OCI-LY1 (cell line): Measurements from ENCODE around the gene IQSEC1.

ENCODE experiments used
- H2AFZ ChIP-seq: fragments of 200-600 bp; sonication (generic), shearing (Covaris generic); 2 replicates; pipeline ENCODE4 v1.6.0; 2014; ENCODE audit warnings: antibody characterized with exemption, mild to moderate bottlenecking, low read length
- H3F3A ChIP-seq: fragments of 200-600 bp; sonication (generic), shearing (Covaris generic); 2 replicates; pipeline ENCODE4 v1.6.0; 2014; ENCODE audit warnings: mild to moderate bottlenecking, antibody characterized with exemption, low read length, moderate library complexity; ENCODE audit not compliant: insufficient read depth
- H3K27ac ChIP-seq: fragments of 200-600 bp; sonication (generic); 2 replicates; pipeline ENCODE4 v1.5.1; 2014; ENCODE audit warnings: low read length, mixed run types, mild to moderate bottlenecking, low read depth; ENCODE audit not compliant: poor library complexity, severe bottlenecking
- H3K27me3 ChIP-seq: fragments of 200-600 bp; sonication (generic); 2 replicates; pipeline ENCODE4 v1.6.0; 2014; ENCODE audit warnings: antibody characterized with exemption, mild to moderate bottlenecking, low read length, moderate library complexity; ENCODE audit not compliant: insufficient read depth
- H3K36me3 ChIP-seq: fragments of 200-600 bp; sonication (generic); 2 replicates; pipeline ENCODE4 v1.6.1; 2014; ENCODE audit warnings: mild to moderate bottlenecking, antibody characterized with exemption, low read length, moderate library complexity, mixed read lengths; ENCODE audit not compliant: insufficient read depth
- H3K4me1 ChIP-seq: fragments of 200-600 bp; sonication (generic); 2 replicates; pipeline ENCODE4 v1.5.1; 2014; ENCODE audit warnings: mild to moderate bottlenecking, low read length, moderate library complexity; ENCODE audit not compliant: insufficient read depth, severe bottlenecking
- H3K4me2 ChIP-seq: fragments of 200-600 bp; sonication (generic), shearing (Covaris generic); 2 replicates; pipeline ENCODE4 v1.6.1; 2014; ENCODE audit warnings: low read length
- H3K4me3 ChIP-seq: fragments of 200-600 bp; sonication (generic); 2 replicates; pipeline ENCODE4 v1.5.1; 2014; ENCODE audit warnings: low read length, low read depth, mild to moderate bottlenecking, mixed read lengths; ENCODE audit not compliant: poor library complexity, severe bottlenecking
- H3K79me2 ChIP-seq: fragments of 200-600 bp; shearing (Covaris generic); 2 replicates; pipeline ENCODE4 v1.6.1; 2016; ENCODE audit warnings: mixed run types, low read length, mixed read lengths; ENCODE audit not compliant: insufficient read depth
- H3K9ac ChIP-seq: fragments of 200-600 bp; sonication (generic), shearing (Covaris generic); 2 replicates; pipeline ENCODE4 v1.6.1; 2014; ENCODE audit warnings: mild to moderate bottlenecking, low read length, mixed read lengths
- H3K9me2 ChIP-seq: fragments of 200-600 bp; sonication (generic), shearing (Covaris generic); 2 replicates; pipeline ENCODE4 v1.6.1; 2014; ENCODE audit warnings: low read depth, mild to moderate bottlenecking, low read length, mixed read lengths
- H3K9me3 ChIP-seq: fragments of 200-600 bp; shearing (Covaris generic); 2 replicates; pipeline ENCODE4 v1.6.1; 2014; ENCODE audit warnings: low read length, mixed read lengths
- H4K20me1 ChIP-seq: fragments of 200-600 bp; sonication (generic), shearing (Covaris generic); 2 replicates; pipeline ENCODE4 v1.6.0; 2016; ENCODE audit warnings: mild to moderate bottlenecking, low read length; ENCODE audit not compliant: insufficient read depth
- EZH2 ChIP-seq: fragments of 200-600 bp; sonication (generic), shearing (Covaris generic); IDR thresholded peaks from 2 replicates; pipeline ENCODE4 v1.8.0; 2017; ENCODE audit warnings: borderline replicate concordance, mixed run types, mild to moderate bottlenecking, antibody characterized with exemption, low read length, moderate library complexity, mixed read lengths
- TF ChIP-seq, protein P1 (sequence below): fragments of 200-600 bp; sonication (generic), shearing (Covaris generic); IDR thresholded peaks from 2 replicates; pipeline ENCODE4 v1.5.1; 2017; ENCODE audit warnings: mild to moderate bottlenecking, antibody characterized with exemption, low read length, moderate library complexity, mixed read lengths

Gene IQSEC1

DNA sequence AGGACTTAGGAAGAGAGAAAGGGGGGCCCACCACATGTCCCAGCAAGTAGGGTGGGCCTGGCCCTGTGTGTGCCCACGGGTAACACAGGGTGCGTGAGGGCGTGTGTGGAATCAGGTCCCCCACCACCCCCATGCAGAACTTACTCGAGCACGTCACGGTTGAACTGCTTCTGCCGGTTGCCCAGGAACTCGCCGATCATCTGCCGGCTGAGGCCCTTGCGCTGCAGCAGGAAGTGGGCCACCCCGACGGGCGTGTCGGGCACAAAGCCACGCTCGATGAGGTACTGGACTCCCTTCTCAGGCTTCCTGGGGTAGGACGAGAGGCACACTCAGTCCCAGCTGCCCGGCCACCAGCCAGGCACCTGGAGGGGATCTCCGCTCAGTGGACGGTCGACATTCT is 148.8 kb downstream of the IQSEC1 start:
- Histone ChIP-seq H3K4me1 (no peaks in the 10 kb centered on the region), H3K4me3 (no peak overlapping the region), H4K20me1 (no peaks in the 10 kb centered on the region), H2AFZ (no peak overlapping the region), H3K9ac (no peak overlapping the region), H3F3A (no peaks in the 10 kb centered on the region), H3K27me3 (peaks cover 3% of the 10 kb centered on the region; the same call in 1 of the 2 replicates), H3K27ac (no peak overlapping the region), H3K4me2 (no peak overlapping the region), H3K36me3 (no peaks in the 10 kb centered on the region), H3K9me3 (no peaks in the 10 kb centered on the region), H3K9me2 (no peaks in the 10 kb centered on the region), H3K79me2 (no peaks in the 10 kb centered on the region)
- TF ChIP-seq, protein P1, sequence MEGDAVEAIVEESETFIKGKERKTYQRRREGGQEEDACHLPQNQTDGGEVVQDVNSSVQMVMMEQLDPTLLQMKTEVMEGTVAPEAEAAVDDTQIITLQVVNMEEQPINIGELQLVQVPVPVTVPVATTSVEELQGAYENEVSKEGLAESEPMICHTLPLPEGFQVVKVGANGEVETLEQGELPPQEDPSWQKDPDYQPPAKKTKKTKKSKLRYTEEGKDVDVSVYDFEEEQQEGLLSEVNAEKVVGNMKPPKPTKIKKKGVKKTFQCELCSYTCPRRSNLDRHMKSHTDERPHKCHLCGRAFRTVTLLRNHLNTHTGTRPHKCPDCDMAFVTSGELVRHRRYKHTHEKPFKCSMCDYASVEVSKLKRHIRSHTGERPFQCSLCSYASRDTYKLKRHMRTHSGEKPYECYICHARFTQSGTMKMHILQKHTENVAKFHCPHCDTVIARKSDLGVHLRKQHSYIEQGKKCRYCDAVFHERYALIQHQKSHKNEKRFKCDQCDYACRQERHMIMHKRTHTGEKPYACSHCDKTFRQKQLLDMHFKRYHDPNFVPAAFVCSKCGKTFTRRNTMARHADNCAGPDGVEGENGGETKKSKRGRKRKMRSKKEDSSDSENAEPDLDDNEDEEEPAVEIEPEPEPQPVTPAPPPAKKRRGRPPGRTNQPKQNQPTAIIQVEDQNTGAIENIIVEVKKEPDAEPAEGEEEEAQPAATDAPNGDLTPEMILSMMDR, result no peak
- no peak for TF ChIP-seq EZH2

- Histone ChIP-seq H3K36me3 (no peaks in the 10 kb centered on the region), H3K9me2 (no peaks in the 10 kb centered on the region), H3K27ac (no peak overlapping the region), H3K9me3 (no peaks in the 10 kb centered on the region), H3K9ac (no peak overlapping the region), H3K79me2 (no peaks in the 10 kb centered on the region), H3K27me3 (peaks cover 3% of the 10 kb centered on the region; the same call in 1 of the 2 replicates), H3K4me2 (no peak overlapping the region), H3F3A (no peaks in the 10 kb centered on the region), H3K4me1 (no peaks in the 10 kb centered on the region), H3K4me3 (no peak overlapping the region), H4K20me1 (no peaks in the 10 kb centered on the region), H2AFZ (no peak overlapping the region)
- no peak for TF ChIP-seq EZH2
- TF ChIP-seq, protein P1, result no peak
These were observed 150.3 kb downstream of the IQSEC1 start for GRCh38 chr3:12922881-12923431.

DNA sequence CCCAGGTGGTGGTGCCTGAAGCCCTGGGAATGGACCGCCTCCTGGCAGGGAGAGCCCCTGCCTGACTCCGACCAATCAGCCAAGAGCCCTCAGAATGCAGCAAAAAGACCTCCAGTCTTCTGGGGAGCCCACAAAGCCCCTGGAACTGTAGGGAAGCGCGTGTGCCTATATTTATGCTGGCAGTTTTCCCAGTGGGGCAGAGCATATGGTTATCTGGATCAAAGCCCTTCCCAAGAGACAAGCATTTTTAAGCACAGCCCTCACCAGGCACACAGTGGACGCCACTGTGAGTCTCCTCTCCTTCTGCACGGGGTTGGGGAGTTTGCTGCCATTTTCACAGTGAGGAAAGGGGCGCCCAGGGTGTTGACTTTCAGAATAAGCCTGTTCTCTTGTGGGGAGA is 150.9 kb downstream of the IQSEC1 start:
- no peaks in the 10 kb centered on the region for H3F3A ChIP-seq
- H3K9me3 ChIP-seq, result no peaks in the 10 kb centered on the region
- H3K79me2 ChIP-seq, result no peaks in the 10 kb centered on the region
- TF ChIP-seq EZH2, result no peak
- TF ChIP-seq, protein P1, result no peak
- no peak overlapping the region for H3K4me2 ChIP-seq
- H4K20me1 ChIP-seq, result no peaks in the 10 kb centered on the region
- no peaks in the 10 kb centered on the region for H3K9me2 ChIP-seq
- no peak overlapping the region for H3K9ac ChIP-seq
- H3K4me3 ChIP-seq, result no peak overlapping the region
- no peaks in the 10 kb centered on the region for H3K36me3 ChIP-seq
- no peak overlapping the region for H3K27ac ChIP-seq
- no peak overlapping the region for H2AFZ ChIP-seq
- H3K4me1 ChIP-seq, result no peaks in the 10 kb centered on the region
- H3K27me3 ChIP-seq, result peaks cover 3% of the 10 kb centered on the region; the same call in 1 of the 2 replicates
